ENCODE measurements around the gene LLPH.

DNA sequence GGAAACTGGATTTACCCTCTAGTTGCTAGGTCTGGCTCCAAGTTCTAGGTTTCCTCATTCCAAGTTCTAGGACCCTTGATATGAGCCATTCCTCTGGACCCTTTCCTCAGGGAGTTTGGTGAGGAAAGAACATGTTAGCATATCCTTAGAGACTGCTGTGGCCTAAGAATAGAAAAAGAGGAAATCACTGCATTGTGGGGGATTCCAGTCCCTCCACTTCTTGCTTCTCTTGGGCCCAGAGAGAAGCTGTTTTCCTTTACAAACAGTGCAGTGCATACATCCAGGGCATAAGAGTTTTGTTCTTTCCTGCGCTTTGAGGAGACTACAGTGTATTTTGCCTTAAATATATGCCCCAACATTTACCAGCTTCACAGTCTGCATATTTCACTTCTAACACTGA, 59.0 kb downstream of the LLPH start:
- TF ChIP-seq CTCF (IDR thresholded peaks at IDR 0.05) (no peak), POLR2A (IDR thresholded peaks at IDR 0.05) (no peak), EP300 (IDR thresholded peaks at IDR 0.05) (no peak)
